HG02623 (cell line): ENCODE data around the gene GFRA1.
"Not testable (repeated sequence)": the region's sequence is repeated elsewhere in the genome, so short reads cannot be mapped to it uniquely, and the experiment has no call there.

Experiments used
- ATAC-seq: cut with Tn5 transposase; IDR thresholded peaks from one replicate; pipeline ENCODE4 v1.9.1; 2021; ENCODE audit warnings: moderate library complexity; ENCODE audit not compliant: unreplicated experiment

Gene GFRA1

GRCh38 chr10:116198676-116199035 is 74.3 kb downstream of the GFRA1 start:
- ATAC-seq = no peak

GRCh38 chr10:116197946-116198675 is 74.9 kb downstream of the GFRA1 start:
- no peak for ATAC-seq

GRCh38 chr10:116195583-116195982 is 77.4 kb downstream of the GFRA1 start:
- no peak for ATAC-seq

- no peak for ATAC-seq
Measured at GRCh38 chr10:116195039-116195438, 78.0 kb downstream of the GFRA1 start.

- no peak for ATAC-seq
Measured at GRCh38 chr10:116194061-116194460, 78.9 kb downstream of the GFRA1 start.

GRCh38 chr10:116190883-116191282 is 82.1 kb downstream of the GFRA1 start:
- no peak for ATAC-seq

GRCh38 chr10:116186273-116186672 is 86.7 kb downstream of the GFRA1 start:
- no peak for ATAC-seq

GRCh38 chr10:116185199-116185867 is 87.7 kb downstream of the GFRA1 start:
- no peak for ATAC-seq

- ATAC-seq = no peak
Measured at GRCh38 chr10:116184512-116184794, 88.6 kb downstream of the GFRA1 start.

GRCh38 chr10:116183733-116184511 is 89.1 kb downstream of the GFRA1 start:
- no peak for ATAC-seq

- ATAC-seq = no peak
Measured at GRCh38 chr10:116182426-116182825, 90.6 kb downstream of the GFRA1 start.

- no peak for ATAC-seq
Measured at GRCh38 chr10:116178086-116178605, 94.9 kb downstream of the GFRA1 start.

- ATAC-seq = no peak
Measured at GRCh38 chr10:116175231-116175630, 97.8 kb downstream of the GFRA1 start.

GRCh38 chr10:116171505-116171904 is 101.5 kb downstream of the GFRA1 start:
- ATAC-seq = no peak

- no peak for ATAC-seq
Measured at GRCh38 chr10:116170815-116171250, 102.2 kb downstream of the GFRA1 start.

GRCh38 chr10:116169782-116170445 is 103.1 kb downstream of the GFRA1 start:
- ATAC-seq = no peak

GRCh38 chr10:116168745-116169144 is 104.3 kb downstream of the GFRA1 start:
- no peak for ATAC-seq

GRCh38 chr10:116168329-116168728 is 104.7 kb downstream of the GFRA1 start:
- ATAC-seq = no peak

- not testable (repeated sequence) for ATAC-seq
Measured at GRCh38 chr10:116165941-116166340, 107.1 kb downstream of the GFRA1 start.

- ATAC-seq = no peak
Measured at GRCh38 chr10:116164291-116164690, 108.7 kb downstream of the GFRA1 start.
